NB4 (cell line): ENCODE measurements around the gene WDR1.

Source experiments
- MYC ChIP-seq: IDR thresholded peaks from 2 replicates; pipeline ENCODE4 v1.6.1; 2011; ENCODE audit warnings: low read depth, low read length
- POLR2A ChIP-seq: IDR thresholded peaks from 2 replicates; pipeline ENCODE4 v1.6.1; 2011; ENCODE audit warnings: mild to moderate bottlenecking; ENCODE audit not compliant: insufficient read length; ENCODE audit errors: extremely low read depth
- TF ChIP-seq, protein P1 (sequence below): IDR thresholded peaks from one replicate; pipeline ENCODE4 v1.5.1; 2012; ENCODE audit warnings: low read depth, low read length

DNA sequence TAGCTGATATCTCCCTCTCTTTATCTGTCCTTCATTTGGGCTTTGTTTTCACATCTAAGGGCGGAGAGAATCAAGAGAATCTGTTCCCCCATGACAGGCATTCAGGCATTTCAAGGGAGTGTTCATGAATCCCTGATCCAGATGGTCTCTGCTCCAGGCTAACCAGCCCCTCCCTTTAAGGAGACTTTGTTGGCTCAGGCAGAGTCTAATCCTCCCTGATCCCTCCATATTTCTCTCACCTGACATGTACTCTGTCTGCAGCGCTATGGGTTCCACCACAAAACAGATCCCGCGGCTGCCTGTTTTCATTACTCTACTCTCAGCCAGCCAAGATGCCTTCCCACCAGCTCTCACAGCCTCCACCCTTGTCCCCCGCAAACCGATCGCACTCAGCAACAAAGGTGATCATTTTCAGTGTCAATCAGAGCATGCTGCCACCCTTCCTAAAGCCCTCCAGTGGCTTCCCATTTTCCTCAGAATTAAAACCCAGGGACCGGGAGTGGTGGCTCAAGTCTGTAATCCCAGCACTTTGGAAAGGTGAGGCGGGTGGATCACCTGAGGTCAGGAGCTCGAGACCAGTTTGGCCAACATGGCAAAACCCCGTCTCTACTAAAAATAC is 65.0 kb downstream of the WDR1 start:
- TF ChIP-seq POLR2A: no peak
- TF ChIP-seq, protein P1, sequence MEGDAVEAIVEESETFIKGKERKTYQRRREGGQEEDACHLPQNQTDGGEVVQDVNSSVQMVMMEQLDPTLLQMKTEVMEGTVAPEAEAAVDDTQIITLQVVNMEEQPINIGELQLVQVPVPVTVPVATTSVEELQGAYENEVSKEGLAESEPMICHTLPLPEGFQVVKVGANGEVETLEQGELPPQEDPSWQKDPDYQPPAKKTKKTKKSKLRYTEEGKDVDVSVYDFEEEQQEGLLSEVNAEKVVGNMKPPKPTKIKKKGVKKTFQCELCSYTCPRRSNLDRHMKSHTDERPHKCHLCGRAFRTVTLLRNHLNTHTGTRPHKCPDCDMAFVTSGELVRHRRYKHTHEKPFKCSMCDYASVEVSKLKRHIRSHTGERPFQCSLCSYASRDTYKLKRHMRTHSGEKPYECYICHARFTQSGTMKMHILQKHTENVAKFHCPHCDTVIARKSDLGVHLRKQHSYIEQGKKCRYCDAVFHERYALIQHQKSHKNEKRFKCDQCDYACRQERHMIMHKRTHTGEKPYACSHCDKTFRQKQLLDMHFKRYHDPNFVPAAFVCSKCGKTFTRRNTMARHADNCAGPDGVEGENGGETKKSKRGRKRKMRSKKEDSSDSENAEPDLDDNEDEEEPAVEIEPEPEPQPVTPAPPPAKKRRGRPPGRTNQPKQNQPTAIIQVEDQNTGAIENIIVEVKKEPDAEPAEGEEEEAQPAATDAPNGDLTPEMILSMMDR: no peak
- no peak for TF ChIP-seq MYC
